CD8-positive, alpha-beta memory T cell (primary cell): Measurements from ENCODE around the gene PTCD3. TPM values are rescaled to one million over a fixed set of nuclear protein-coding genes. Genes with fewer than 3 reads are reported as not detected.

Source experiments
- CTCF ChIA-PET: fragments of 350-600 bp; sonication (Branson Sonifier 250); formaldehyde crosslinking; loops from one replicate; lab custom pipeline; 2021; ENCODE audit warnings: antibody characterized with exemption; lab: Charles Lee
- POLR2A ChIA-PET: fragments of 350-600 bp; sonication (Branson Sonifier 250); formaldehyde crosslinking; loops from one replicate; lab custom pipeline; 2021; ENCODE audit warnings: antibody characterized with exemption; lab: Charles Lee
- DNase-seq, 5 donors: peaks; one replicate each; pipeline versions ENCODE4 v3.0.0 to v3.0.0-alpha.2; 2020 to 2022; ENCODE audit warnings: mixed read lengths in 1 of 5
- H3K27ac ChIP-seq: one replicate; pipeline ENCODE4 v1.7.0; 2013; ENCODE audit warnings: low read depth, mild to moderate bottlenecking, low read length, moderate library complexity
- H3K27me3 ChIP-seq: 2 replicates; pipeline ENCODE4 v1.7.0; 2013; ENCODE audit warnings: low read length, mild to moderate bottlenecking; ENCODE audit not compliant: insufficient read depth, poor library complexity, severe bottlenecking
- H3K36me3 ChIP-seq: 2 replicates; pipeline ENCODE4 v1.7.0; 2013; ENCODE audit warnings: mild to moderate bottlenecking, low read length, moderate library complexity; ENCODE audit not compliant: insufficient read depth
- H3K4me1 ChIP-seq: 2 replicates; pipeline ENCODE4 v1.7.0; 2013; ENCODE audit warnings: mild to moderate bottlenecking, low read length, moderate library complexity; ENCODE audit not compliant: insufficient read depth
- H3K4me3 ChIP-seq: 2 replicates; pipeline ENCODE4 v1.7.0; 2013; ENCODE audit warnings: mild to moderate bottlenecking, low read length
- H3K9me3 ChIP-seq: 2 replicates; pipeline ENCODE4 v1.7.0; 2013; ENCODE audit warnings: mild to moderate bottlenecking, low read length
- H3K27ac Mint-ChIP-seq, 8 donors: one replicate each; pipeline ENCODE4 v1.8.0; 2020 to 2021; ENCODE audit warnings: mixed read lengths in 8 of 8, mild to moderate bottlenecking in 6 of 8, inconsistent platforms in 3 of 8, moderate library complexity in 3 of 8
- H3K27me3 Mint-ChIP-seq, 2 donors: one replicate each; pipeline ENCODE4 v1.8.0; 2020 to 2021; ENCODE audit warnings: mixed read lengths in 2 of 2, mild to moderate bottlenecking in 1 of 2, moderate library complexity in 1 of 2
- H3K36me3 Mint-ChIP-seq, 3 donors: one replicate each; pipeline ENCODE4 v1.8.0; 2020 to 2021; ENCODE audit warnings: mixed read lengths in 3 of 3, inconsistent platforms in 1 of 3, mild to moderate bottlenecking in 1 of 3
- H3K4me1 Mint-ChIP-seq, 3 donors: one replicate each; pipeline ENCODE4 v1.8.0; 2020 to 2021; ENCODE audit warnings: mixed read lengths in 3 of 3, inconsistent platforms in 1 of 3, mild to moderate bottlenecking in 1 of 3
- H3K4me3 Mint-ChIP-seq, 7 donors: one replicate each; pipeline ENCODE4 v1.8.0; 2020 to 2021; ENCODE audit warnings: mixed read lengths in 7 of 7, mild to moderate bottlenecking in 6 of 7, moderate library complexity in 4 of 7, inconsistent platforms in 2 of 7
- H3K9me3 Mint-ChIP-seq, 5 donors: one replicate each; pipeline ENCODE4 v1.8.0; 2020 to 2022; ENCODE audit warnings: mixed read lengths in 5 of 5, mild to moderate bottlenecking in 3 of 5, moderate library complexity in 2 of 5, inconsistent platforms in 1 of 5
- polyA plus RNA-seq: library from polyadenylated mRNA; unstranded; fragments of 300-500 nt; fragmentation: Illumina TruSeq; gene quantifications from one replicate; pipeline ENCODE4 v1.2.3, GENCODE V29; 2021
- total RNA-seq, 2 experiments: library from RNA; stranded (reverse); gene quantifications; one replicate each; pipeline ENCODE4 v1.2.3, GENCODE V29; 2021

The PTCD3 gene
- total and polyA plus RNA-seq, 3 experiments from 2014 or later: 44.1 to 155 (median 140) TPM

GRCh38 chr2:86068136-86068588 is 37.9 kb upstream of the PTCD3 start:
- ChIA-PET POLR2A (interaction anchor here (1.2 kb wide), 1 partner anchor 240 kb away, joined by 4 read pairs; no protein-coding TSS in a partner anchor), CTCF (interaction anchor here (1.1 to 2.3 kb wide), 5 partner anchors 12 to 240 kb away, joined by 4 to 11 read pairs (median 9); partner anchors contain the start of gene ST3GAL5)
- Mint-ChIP-seq H3K27me3 (no peaks in the 10 kb centered on the region), H3K4me3 (peak overlapping the region in 5 of 7 donors; percentile 19 to 27 (median 21)), H3K36me3 (peaks cover 41 to 83% (median 46%) of the 10 kb centered on the region in 3 donors), H3K27ac (peak overlapping the region; percentile 28 to 95 (median 86)), H3K4me1 (peaks cover 18 to 29% (median 21%) of the 10 kb centered on the region in 3 donors), H3K9me3 (peaks cover 0 to 5% (median 0%) of the 10 kb centered on the region in 5 donors)
- peaks cover 18% of the 10 kb centered on the region for H3K4me1 ChIP-seq
- H3K9me3 ChIP-seq: no peaks in the 10 kb centered on the region
- H3K27me3 ChIP-seq: no peaks in the 10 kb centered on the region
- H3K27ac ChIP-seq: no peak overlapping the region
- peaks cover 25% of the 10 kb centered on the region for H3K36me3 ChIP-seq
- peak; percentile 35 to 75 (median 38) for DNase-seq
- no peak overlapping the region for H3K4me3 ChIP-seq

DNA sequence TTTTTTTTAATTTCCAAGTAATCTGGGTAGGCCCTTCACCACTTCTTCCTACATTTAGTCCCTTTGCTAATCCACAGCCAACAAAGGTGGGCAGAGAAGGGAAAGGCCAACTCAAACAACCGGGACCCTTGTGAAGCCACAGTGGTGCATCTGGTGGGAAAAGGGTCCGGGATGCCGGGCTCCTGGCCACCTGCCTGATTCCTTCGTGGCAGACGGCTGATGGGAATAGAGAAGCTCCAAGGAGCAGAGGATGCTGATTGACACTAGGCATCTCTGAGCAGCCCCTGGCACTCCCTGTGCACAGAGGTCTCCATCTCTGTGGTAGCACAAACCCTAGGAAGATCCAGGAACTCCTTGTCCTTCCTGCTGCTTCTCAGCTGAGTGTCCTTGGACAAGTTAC is 37.4 kb upstream of the PTCD3 start:
- Mint-ChIP-seq H3K27ac (peak overlapping the region in 7 of 8 donors; percentile 28 to 92 (median 51)), H3K4me1 (peaks cover 18 to 29% (median 21%) of the 10 kb centered on the region in 3 donors), H3K27me3 (no peaks in the 10 kb centered on the region), H3K4me3 (no peak overlapping the region), H3K36me3 (peaks cover 37 to 83% (median 41%) of the 10 kb centered on the region in 3 donors), H3K9me3 (peaks cover 0 to 3% (median 0%) of the 10 kb centered on the region in 5 donors)
- H3K9me3 ChIP-seq: no peaks in the 10 kb centered on the region
- DNase-seq: no peak
- H3K36me3 ChIP-seq: peaks cover 24% of the 10 kb centered on the region
- no peaks in the 10 kb centered on the region for H3K27me3 ChIP-seq
- ChIA-PET POLR2A (interaction anchor here (1.2 kb wide), 1 partner anchor 241 kb away, joined by 4 read pairs; no protein-coding TSS in a partner anchor), CTCF (interaction anchor here (1.5 to 2.3 kb wide), 3 partner anchors 32 to 241 kb away, joined by 6 to 11 read pairs (median 9); partner anchors contain the start of gene ST3GAL5)
- no peak overlapping the region for H3K4me3 ChIP-seq
- H3K4me1 ChIP-seq: peaks cover 18% of the 10 kb centered on the region
- H3K27ac ChIP-seq: no peak overlapping the region

DNA sequence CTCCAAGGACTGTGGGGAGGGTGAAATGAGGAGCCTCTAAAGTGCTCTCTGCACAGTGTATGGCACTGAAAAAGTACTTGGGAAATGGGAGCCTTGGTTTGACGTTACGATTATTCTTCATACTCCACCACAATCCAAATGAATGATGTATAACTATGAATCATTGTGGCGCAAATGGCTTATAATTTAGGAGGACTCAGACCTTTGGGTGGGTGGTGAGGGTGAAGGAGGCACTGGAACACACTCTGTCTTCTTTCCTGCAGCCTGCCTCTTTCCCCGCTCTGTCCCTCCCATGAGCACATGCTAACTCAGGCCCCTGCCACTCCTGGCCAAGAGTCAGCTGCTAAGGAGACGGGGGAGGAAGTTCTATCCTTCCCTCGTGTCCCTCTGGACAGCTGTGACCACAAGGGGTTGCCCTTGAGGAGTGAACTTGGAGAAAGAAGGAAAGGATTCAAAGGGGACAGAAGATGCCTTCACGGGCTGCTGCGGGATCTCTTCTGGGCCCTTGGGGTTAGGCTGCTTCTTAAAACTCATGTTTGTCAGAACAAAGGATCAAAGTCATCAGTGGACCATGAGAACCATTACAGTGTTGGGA is 36.8 kb upstream of the PTCD3 start:
- H3K4me3 ChIP-seq: no peak overlapping the region
- H3K27ac ChIP-seq: no peak overlapping the region
- H3K9me3 Mint-ChIP-seq: peaks cover 0 to 2% (median 0%) of the 10 kb centered on the region in 5 donors
- H3K27me3 ChIP-seq: no peaks in the 10 kb centered on the region
- peak overlapping the region in 7 of 8 donors; percentile 12 to 88 (median 61) for H3K27ac Mint-ChIP-seq
- CTCF ChIA-PET: interaction anchor here (2.1 to 2.3 kb wide), 2 partner anchors 180 to 241 kb away, joined by 9 to 11 read pairs; partner anchors contain the start of gene ST3GAL5
- DNase-seq: no peak
- H3K4me1 Mint-ChIP-seq: peaks cover 18 to 29% (median 21%) of the 10 kb centered on the region in 3 donors
- peaks cover 18% of the 10 kb centered on the region for H3K4me1 ChIP-seq
- H3K4me3 Mint-ChIP-seq: no peak overlapping the region
- no peaks in the 10 kb centered on the region for H3K9me3 ChIP-seq
- peaks cover 23% of the 10 kb centered on the region for H3K36me3 ChIP-seq
- H3K27me3 Mint-ChIP-seq: no peaks in the 10 kb centered on the region
- H3K36me3 Mint-ChIP-seq: peaks cover 32 to 83% (median 38%) of the 10 kb centered on the region in 3 donors
- POLR2A ChIA-PET: no interaction called here

GRCh38 chr2:86069783-86070339 is 36.2 kb upstream of the PTCD3 start:
- Histone ChIP-seq H3K4me3 (no peak overlapping the region), H3K36me3 (peaks cover 21% of the 10 kb centered on the region), H3K4me1 (peaks cover 18% of the 10 kb centered on the region), H3K27ac (no peak overlapping the region), H3K27me3 (no peaks in the 10 kb centered on the region), H3K9me3 (no peaks in the 10 kb centered on the region)
- CTCF ChIA-PET: interaction anchor here (1.4 kb wide), 1 partner anchor 10 kb away, joined by 5 read pairs; no protein-coding TSS in a partner anchor
- peaks cover 31 to 83% (median 37%) of the 10 kb centered on the region in 3 donors for H3K36me3 Mint-ChIP-seq
- H3K27ac Mint-ChIP-seq: peak overlapping the region in 1 of 8 donors; percentile 84
- peaks cover 18 to 29% (median 21%) of the 10 kb centered on the region in 3 donors for H3K4me1 Mint-ChIP-seq
- no peak overlapping the region for H3K4me3 Mint-ChIP-seq
- no peak for DNase-seq
- H3K9me3 Mint-ChIP-seq: peaks cover 0 to 2% (median 0%) of the 10 kb centered on the region in 5 donors
- H3K27me3 Mint-ChIP-seq: no peaks in the 10 kb centered on the region
- POLR2A ChIA-PET: no interaction called here

DNA sequence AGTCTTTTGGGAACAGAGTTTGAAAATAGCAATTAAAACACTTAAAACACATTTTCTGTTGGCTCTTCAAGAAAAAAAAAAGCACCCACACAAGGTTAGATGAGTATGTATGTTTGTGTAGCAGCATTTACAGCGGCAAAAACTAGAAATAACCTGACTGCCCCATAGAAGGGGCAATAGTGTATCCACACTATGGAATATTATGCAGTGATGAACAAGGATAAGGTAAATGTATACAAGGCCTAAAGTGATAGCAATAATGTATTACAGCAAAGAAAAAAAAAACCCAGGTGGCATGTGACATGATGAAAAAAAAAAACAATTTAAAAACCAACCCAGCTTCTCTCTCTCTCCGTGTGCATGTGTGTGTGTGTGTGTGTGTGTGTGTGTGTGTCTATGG is 35.2 kb upstream of the PTCD3 start:
- Mint-ChIP-seq H3K27ac (peak overlapping the region in 3 of 8 donors; percentile 12 to 74 (median 38)), H3K4me1 (peaks cover 18 to 29% (median 21%) of the 10 kb centered on the region in 3 donors), H3K9me3 (peaks cover 0 to 2% (median 0%) of the 10 kb centered on the region in 5 donors), H3K27me3 (no peaks in the 10 kb centered on the region), H3K4me3 (no peak overlapping the region), H3K36me3 (peaks cover 22 to 79% (median 28%) of the 10 kb centered on the region in 3 donors)
- H3K9me3 ChIP-seq: no peaks in the 10 kb centered on the region
- no peak overlapping the region for H3K27ac ChIP-seq
- no peaks in the 10 kb centered on the region for H3K27me3 ChIP-seq
- H3K36me3 ChIP-seq: peaks cover 21% of the 10 kb centered on the region
- CTCF ChIA-PET: interaction anchor here (1.4 kb wide), 1 partner anchor 9 kb away, joined by 5 read pairs; no protein-coding TSS in a partner anchor
- H3K4me3 ChIP-seq: no peak overlapping the region
- H3K4me1 ChIP-seq: peaks cover 18% of the 10 kb centered on the region
- POLR2A ChIA-PET: interaction anchor here (0.6 kb wide), 1 partner anchor 39 kb away, joined by 3 read pairs; no protein-coding TSS in a partner anchor
- no peak for DNase-seq

- ChIA-PET POLR2A (no interaction called here), CTCF (interaction anchor here (1.2 kb wide), 1 partner anchor 19 kb away, joined by 3 read pairs; no protein-coding TSS in a partner anchor)
- Histone ChIP-seq H3K27me3 (no peaks in the 10 kb centered on the region), H3K9me3 (no peaks in the 10 kb centered on the region), H3K36me3 (peaks cover 24% of the 10 kb centered on the region), H3K4me1 (peaks cover 18% of the 10 kb centered on the region), H3K27ac (no peak overlapping the region), H3K4me3 (no peak overlapping the region)
- peaks cover 21 to 79% (median 26%) of the 10 kb centered on the region in 3 donors for H3K36me3 Mint-ChIP-seq
- peaks cover 0 to 2% of the 10 kb centered on the region in 2 donors for H3K27me3 Mint-ChIP-seq
- peak overlapping the region in 6 of 8 donors; percentile 35 to 88 (median 70) for H3K27ac Mint-ChIP-seq
- H3K4me1 Mint-ChIP-seq: peaks cover 12 to 24% (median 21%) of the 10 kb centered on the region in 3 donors
- H3K9me3 Mint-ChIP-seq: peaks cover 0 to 2% (median 0%) of the 10 kb centered on the region in 5 donors
- DNase-seq: no peak
- H3K4me3 Mint-ChIP-seq: peak overlapping the region in 1 of 7 donors; percentile 17
Measured at GRCh38 chr2:86072271-86072858, 33.7 kb upstream of the PTCD3 start.

DNA sequence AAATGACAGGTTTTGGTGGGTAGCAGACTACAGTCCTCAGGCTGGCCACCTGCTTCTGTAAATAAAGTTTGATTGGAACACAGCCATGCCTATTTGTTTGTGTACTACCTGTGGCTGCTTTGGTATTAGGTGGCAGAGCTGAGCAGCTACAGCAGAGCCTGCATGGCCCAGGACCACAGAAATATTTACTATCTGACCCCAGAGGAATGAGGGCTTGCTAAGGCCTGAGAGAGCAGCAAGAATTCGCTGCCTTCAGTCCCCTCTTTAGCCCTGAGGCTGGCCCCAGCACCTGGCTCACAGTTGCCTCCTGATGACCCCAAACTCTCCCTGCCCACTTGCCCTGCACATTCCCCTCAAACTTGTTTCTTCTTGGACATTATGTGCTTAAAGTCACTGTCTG is 32.8 kb upstream of the PTCD3 start:
- H3K4me1 ChIP-seq: peaks cover 11% of the 10 kb centered on the region
- no peak overlapping the region for H3K4me3 ChIP-seq
- Mint-ChIP-seq H3K9me3 (peaks cover 0 to 2% (median 0%) of the 10 kb centered on the region in 5 donors), H3K4me3 (no peak overlapping the region), H3K27ac (peak overlapping the region in 4 of 8 donors; percentile 47 to 78 (median 62)), H3K36me3 (peaks cover 21 to 84% (median 26%) of the 10 kb centered on the region in 3 donors), H3K27me3 (peaks cover 0 to 2% of the 10 kb centered on the region in 2 donors), H3K4me1 (peaks cover 7 to 20% (median 15%) of the 10 kb centered on the region in 3 donors)
- ChIA-PET POLR2A (no interaction called here), CTCF (interaction anchor here (1.2 kb wide), 1 partner anchor 18 kb away, joined by 3 read pairs; no protein-coding TSS in a partner anchor)
- no peaks in the 10 kb centered on the region for H3K27me3 ChIP-seq
- DNase-seq: no peak
- H3K27ac ChIP-seq: no peak overlapping the region
- H3K36me3 ChIP-seq: peaks cover 33% of the 10 kb centered on the region
- no peaks in the 10 kb centered on the region for H3K9me3 ChIP-seq
